ENCODE data around the gene MRPL33.

DNA sequence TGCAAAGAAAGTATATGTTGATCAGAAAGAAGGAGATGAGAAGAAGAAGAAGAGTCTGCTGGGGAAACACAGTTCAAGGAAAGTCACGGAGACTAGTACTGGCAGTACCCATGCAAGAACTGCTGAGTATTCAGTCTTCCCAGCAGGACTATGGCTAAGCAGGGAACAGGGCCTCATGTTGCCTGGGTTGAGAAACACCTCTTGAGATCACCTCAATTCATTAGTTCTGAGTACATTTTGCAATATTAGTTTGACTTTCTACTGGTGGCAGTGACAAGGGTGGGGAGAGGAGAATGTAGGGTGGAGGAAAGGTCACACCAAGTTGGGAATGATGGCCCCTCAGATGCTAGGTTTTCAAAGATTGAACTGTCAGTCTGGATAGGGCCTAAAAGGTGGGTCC is 50.5 kb downstream of the MRPL33 start:
- no peak for TF ChIP-seq CTCF (conservative IDR thresholded peaks at IDR 0.05 in 1 of 2, IDR thresholded peaks at IDR 0.05 in 1 of 2; ENCODE audit: extremely low read depth in 1 of 2, insufficient read depth in 1 of 2, low read depth in 1 of 2, low read length in 2 of 2)
- TF ChIP-seq EZH2 (IDR thresholded peaks at IDR 0.05; ENCODE audit: borderline replicate concordance, low read length): no peak
